SK-N-MC (cell line): ENCODE measurements around the gene ATP1A3.

Experiments
- EZH2 ChIP-seq: fragments of 200-600 bp; sonication (generic); IDR thresholded peaks from one replicate; pipeline ENCODE4 v1.6.1; 2017; ENCODE audit warnings: antibody characterized with exemption
- POLR2AphosphoS5 ChIP-seq: IDR thresholded peaks from 2 replicates; pipeline ENCODE4 v1.6.1; 2012; ENCODE audit warnings: mild to moderate bottlenecking, low read depth, low read length, borderline replicate concordance

- TF ChIP-seq POLR2AphosphoS5 (no peak), EZH2 (no peak)
These were observed 57.6 kb downstream of the ATP1A3 start for GRCh38 chr19:41936416-41936850.
